ENCODE data around the gene CTH. TPM values are rescaled to one million over a fixed set of nuclear protein-coding genes. Genes with fewer than 3 reads are reported as not detected.

Gene CTH
- total and polyA plus RNA-seq, 2 of the 13 experiments (the other 11 are each of a cell fraction or from before 2014, with no cell fraction given) = 8.7 to 19.7 TPM

DNA sequence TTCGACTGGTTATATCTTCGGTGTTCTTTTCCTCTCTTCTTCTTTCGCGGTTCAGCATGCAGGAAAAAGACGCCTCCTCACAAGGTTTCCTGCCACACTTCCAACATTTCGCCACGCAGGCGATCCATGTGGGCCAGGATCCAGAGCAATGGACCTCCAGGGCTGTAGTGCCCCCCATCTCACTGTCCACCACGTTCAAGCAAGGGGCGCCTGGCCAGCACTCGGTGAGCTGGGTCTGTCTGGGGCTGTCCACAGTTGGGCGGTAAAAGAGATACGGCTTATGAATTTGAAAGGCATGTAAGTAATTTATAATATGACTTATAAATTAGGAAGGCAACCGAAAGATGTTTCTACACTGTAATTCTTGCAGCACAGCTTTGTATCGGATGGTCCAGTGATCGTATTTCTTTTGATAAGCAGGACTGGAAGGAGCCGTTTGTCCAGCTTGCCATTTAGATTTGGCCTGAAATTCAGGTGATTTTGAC, 334 bp downstream of the CTH start (continued):
- TF ChIP-seq, protein P1, sequence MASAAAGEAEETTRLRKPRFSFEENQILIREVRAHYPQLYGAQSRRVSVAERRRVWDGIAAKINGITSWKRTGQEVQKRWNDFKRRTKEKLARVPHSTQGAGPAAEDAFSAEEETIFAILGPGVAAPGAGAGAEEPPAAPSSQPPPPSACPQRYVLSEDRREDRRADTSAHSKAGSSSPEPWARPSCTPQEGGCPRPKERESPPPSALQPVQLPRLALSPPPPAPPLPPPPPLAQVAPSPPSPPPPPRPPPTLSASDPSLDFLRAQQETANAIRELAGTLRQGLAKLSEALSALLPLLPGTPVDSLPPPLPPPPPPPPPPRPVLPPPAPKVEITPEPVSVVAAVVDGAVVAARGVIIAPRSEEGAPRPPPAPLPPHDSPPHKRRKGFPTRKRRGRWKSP (CRISPR knock-in tag; IDR thresholded peaks at IDR 0.05) = 0 out of 2 replicates have a peak, but pooled peaks have one; percentile 40
- TF ChIP-seq ZNF20 (CRISPR knock-in tag; IDR thresholded peaks at IDR 0.05) (0 out of 2 replicates have a peak, but pooled peaks have one; percentile 43), ZNF607 (CRISPR knock-in tag; IDR thresholded peaks at IDR 0.05; ENCODE audit: borderline replicate concordance) (0 out of 2 replicates have a peak, but pooled peaks have one; percentile 18), ZSCAN20 (CRISPR knock-in tag; IDR thresholded peaks at IDR 0.05; ENCODE audit: borderline replicate concordance) (0 out of 2 replicates have a peak, but pooled peaks have one; percentile 9), ZNF83 (CRISPR knock-in tag; IDR thresholded peaks at IDR 0.05; ENCODE audit: borderline replicate concordance) (0 out of 2 replicates have a peak, but pooled peaks have one; percentile 47), SALL2 (CRISPR knock-in tag; IDR thresholded peaks at IDR 0.05) (0 out of 2 replicates have a peak, but pooled peaks have one; percentile 17), ZNF557 (CRISPR knock-in tag; IDR thresholded peaks at IDR 0.05) (peak; percentile 57; the same call in 1 of the 2 replicates)
- TF ChIP-seq, protein P2, sequence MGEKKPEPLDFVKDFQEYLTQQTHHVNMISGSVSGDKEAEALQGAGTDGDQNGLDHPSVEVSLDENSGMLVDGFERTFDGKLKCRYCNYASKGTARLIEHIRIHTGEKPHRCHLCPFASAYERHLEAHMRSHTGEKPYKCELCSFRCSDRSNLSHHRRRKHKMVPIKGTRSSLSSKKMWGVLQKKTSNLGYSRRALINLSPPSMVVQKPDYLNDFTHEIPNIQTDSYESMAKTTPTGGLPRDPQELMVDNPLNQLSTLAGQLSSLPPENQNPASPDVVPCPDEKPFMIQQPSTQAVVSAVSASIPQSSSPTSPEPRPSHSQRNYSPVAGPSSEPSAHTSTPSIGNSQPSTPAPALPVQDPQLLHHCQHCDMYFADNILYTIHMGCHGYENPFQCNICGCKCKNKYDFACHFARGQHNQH (CRISPR knock-in tag; IDR thresholded peaks at IDR 0.05) = no peak
- TF ChIP-seq, protein P3, sequence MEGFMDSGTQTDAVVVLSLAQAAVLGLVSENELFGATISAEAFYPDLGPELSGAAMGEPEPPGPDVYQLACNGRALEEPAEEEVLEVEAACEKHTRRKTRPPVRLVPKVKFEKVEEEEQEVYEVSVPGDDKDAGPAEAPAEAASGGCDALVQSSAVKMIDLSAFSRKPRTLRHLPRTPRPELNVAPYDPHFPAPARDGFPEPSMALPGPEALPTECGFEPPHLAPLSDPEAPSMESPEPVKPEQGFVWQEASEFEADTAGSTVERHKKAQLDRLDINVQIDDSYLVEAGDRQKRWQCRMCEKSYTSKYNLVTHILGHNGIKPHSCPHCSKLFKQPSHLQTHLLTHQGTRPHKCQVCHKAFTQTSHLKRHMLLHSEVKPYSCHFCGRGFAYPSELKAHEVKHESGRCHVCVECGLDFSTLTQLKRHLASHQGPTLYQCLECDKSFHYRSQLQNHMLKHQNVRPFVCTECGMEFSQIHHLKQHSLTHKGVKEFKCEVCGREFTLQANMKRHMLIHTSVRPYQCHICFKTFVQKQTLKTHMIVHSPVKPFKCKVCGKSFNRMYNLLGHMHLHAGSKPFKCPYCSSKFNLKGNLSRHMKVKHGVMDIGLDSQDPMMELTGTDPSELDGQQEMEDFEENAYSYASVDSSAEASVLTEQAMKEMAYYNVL (CRISPR knock-in tag; IDR thresholded peaks at IDR 0.05; ENCODE audit: borderline replicate concordance) = 0 out of 2 replicates have a peak, but pooled peaks have one; percentile 23
- TF ChIP-seq, protein P4, sequence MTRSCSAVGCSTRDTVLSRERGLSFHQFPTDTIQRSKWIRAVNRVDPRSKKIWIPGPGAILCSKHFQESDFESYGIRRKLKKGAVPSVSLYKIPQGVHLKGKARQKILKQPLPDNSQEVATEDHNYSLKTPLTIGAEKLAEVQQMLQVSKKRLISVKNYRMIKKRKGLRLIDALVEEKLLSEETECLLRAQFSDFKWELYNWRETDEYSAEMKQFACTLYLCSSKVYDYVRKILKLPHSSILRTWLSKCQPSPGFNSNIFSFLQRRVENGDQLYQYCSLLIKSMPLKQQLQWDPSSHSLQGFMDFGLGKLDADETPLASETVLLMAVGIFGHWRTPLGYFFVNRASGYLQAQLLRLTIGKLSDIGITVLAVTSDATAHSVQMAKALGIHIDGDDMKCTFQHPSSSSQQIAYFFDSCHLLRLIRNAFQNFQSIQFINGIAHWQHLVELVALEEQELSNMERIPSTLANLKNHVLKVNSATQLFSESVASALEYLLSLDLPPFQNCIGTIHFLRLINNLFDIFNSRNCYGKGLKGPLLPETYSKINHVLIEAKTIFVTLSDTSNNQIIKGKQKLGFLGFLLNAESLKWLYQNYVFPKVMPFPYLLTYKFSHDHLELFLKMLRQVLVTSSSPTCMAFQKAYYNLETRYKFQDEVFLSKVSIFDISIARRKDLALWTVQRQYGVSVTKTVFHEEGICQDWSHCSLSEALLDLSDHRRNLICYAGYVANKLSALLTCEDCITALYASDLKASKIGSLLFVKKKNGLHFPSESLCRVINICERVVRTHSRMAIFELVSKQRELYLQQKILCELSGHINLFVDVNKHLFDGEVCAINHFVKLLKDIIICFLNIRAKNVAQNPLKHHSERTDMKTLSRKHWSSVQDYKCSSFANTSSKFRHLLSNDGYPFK (CRISPR knock-in tag; IDR thresholded peaks at IDR 0.05; ENCODE audit: borderline replicate concordance) = 0 out of 2 replicates have a peak, but pooled peaks have one; percentile 16
- TF ChIP-seq, protein P5, sequence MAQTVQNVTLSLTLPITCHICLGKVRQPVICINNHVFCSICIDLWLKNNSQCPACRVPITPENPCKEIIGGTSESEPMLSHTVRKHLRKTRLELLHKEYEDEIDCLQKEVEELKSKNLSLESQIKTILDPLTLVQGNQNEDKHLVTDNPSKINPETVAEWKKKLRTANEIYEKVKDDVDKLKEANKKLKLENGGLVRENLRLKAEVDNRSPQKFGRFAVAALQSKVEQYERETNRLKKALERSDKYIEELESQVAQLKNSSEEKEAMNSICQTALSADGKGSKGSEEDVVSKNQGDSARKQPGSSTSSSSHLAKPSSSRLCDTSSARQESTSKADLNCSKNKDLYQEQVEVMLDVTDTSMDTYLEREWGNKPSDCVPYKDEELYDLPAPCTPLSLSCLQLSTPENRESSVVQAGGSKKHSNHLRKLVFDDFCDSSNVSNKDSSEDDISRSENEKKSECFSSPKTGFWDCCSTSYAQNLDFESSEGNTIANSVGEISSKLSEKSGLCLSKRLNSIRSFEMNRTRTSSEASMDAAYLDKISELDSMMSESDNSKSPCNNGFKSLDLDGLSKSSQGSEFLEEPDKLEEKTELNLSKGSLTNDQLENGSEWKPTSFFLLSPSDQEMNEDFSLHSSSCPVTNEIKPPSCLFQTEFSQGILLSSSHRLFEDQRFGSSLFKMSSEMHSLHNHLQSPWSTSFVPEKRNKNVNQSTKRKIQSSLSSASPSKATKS (CRISPR knock-in tag; IDR thresholded peaks at IDR 0.05) = 0 out of 2 replicates have a peak, but pooled peaks have one; percentile 25

All from HepG2 (cell line).